ENCODE measurements around the gene CWH43. TPM values are rescaled to one million over a fixed set of nuclear protein-coding genes. Genes with fewer than 3 reads are reported as not detected.

The CWH43 gene
- not detected in 2 replicates for total RNA-seq
- long read RNA-seq, result 0 reads

DNA sequence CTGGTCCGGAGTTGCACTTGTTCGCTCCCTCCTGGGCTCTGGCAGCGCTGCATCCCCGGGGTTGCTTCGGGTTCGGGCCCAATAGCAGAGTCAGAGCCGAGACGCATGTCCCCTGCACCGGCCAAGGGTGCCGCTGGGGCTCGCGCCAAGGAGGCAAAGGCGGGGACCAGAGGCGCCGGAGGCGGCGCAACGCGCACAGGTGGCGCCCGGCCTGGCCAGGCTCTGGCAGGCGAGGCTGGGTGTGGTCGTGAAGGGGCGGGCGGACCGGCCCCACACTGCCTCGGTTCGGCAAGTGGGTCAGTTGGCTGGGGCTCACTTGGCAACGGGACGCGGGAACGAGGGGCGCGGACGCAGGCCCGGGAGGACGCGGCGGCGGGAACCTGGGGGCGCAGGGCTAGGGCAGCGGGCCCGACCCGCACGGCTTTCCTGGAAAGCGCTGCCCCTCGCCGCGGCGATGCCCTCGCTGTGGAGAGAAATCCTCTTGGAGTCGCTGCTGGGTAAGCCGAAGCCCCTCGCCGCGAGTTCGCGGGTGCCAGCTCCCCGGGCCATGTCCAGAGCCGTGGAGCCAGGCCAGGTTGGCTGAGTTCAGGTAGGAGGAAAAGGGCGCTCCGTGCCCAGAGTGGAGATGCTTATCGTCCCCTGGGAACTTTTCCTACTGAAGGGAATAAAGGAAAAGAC is at the start of gene CWH43:
Gene CWH43, plus strand, starts transcription at position 300 of the 678 bp plus-strand sequence. Its CDS starts 155 bp downstream, at position 455.
- Mint-ChIP-seq H3K4me1 (ENCODE audit: low read depth) (no peaks in the 10 kb centered on the region), H3K4me3 (ENCODE audit: low read depth) (no peak within 1 kb of the TSS), H3K27ac (no peak within 1 kb of the TSS), H3K36me3 (ENCODE audit: insufficient read depth) (no peaks in the 10 kb centered on the region), H3K27me3 (peaks cover 75% of the 10 kb centered on the region), H3K9me3 (ENCODE audit: low read depth) (peaks cover 3% of the 10 kb centered on the region)
- peak; percentile 9 for DNase-seq (ENCODE audit: low spot score, unreplicated experiment)
- TF ChIP-seq, protein P1, sequence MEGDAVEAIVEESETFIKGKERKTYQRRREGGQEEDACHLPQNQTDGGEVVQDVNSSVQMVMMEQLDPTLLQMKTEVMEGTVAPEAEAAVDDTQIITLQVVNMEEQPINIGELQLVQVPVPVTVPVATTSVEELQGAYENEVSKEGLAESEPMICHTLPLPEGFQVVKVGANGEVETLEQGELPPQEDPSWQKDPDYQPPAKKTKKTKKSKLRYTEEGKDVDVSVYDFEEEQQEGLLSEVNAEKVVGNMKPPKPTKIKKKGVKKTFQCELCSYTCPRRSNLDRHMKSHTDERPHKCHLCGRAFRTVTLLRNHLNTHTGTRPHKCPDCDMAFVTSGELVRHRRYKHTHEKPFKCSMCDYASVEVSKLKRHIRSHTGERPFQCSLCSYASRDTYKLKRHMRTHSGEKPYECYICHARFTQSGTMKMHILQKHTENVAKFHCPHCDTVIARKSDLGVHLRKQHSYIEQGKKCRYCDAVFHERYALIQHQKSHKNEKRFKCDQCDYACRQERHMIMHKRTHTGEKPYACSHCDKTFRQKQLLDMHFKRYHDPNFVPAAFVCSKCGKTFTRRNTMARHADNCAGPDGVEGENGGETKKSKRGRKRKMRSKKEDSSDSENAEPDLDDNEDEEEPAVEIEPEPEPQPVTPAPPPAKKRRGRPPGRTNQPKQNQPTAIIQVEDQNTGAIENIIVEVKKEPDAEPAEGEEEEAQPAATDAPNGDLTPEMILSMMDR (IDR thresholded peaks at IDR 0.05; ENCODE audit: unreplicated experiment), result peak; percentile 20

DNA sequence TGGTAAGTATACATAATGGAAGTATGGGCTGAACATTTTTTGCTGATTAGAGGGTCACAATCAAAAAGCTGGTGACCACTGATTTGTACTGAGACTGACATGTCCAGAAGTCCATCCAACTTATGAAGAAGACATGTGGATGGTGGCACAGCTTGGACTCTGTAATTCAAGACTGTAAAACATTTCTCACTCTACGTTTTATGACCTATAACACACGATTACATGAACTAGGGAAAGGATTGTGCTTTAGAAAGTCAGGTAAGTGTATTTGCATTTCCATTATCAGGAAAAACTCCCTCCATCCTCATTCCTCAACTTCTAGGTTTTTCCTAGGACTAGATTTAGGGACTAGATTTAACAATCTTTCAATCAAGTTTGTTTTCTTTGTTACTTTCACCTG is 49.0 kb upstream of the CWH43 start:
- no peak for DNase-seq (ENCODE audit: low spot score, unreplicated experiment)
- Mint-ChIP-seq H3K4me3 (ENCODE audit: low read depth) (no peak overlapping the region), H3K27me3 (peaks cover 11% of the 10 kb centered on the region), H3K36me3 (ENCODE audit: insufficient read depth) (no peaks in the 10 kb centered on the region), H3K4me1 (ENCODE audit: low read depth) (no peaks in the 10 kb centered on the region), H3K9me3 (ENCODE audit: low read depth) (peaks cover 3% of the 10 kb centered on the region), H3K27ac (no peak overlapping the region)
- TF ChIP-seq, protein P1 (IDR thresholded peaks at IDR 0.05; ENCODE audit: unreplicated experiment), result no peak

DNA sequence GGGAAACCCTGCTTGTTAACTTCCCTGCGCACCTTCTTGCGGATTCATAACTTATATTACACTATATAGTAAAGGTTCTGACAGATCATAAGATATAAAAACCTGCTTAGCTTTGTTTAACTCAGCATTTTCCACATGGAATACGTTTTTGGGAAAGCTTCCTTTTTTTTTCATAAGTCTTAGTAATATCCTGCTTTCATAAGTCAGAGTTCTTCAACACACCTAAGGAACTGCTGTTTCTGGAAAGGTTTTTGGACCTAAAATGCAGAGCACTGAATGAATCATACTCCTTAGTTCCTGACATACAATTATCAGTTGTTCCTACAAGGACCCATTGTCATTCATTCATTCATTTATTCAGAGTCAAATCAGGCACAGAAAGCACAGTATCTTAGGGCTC is 47.2 kb upstream of the CWH43 start:
- no peaks in the 10 kb centered on the region for H3K36me3 Mint-ChIP-seq (ENCODE audit: insufficient read depth)
- no peak overlapping the region for H3K27ac Mint-ChIP-seq
- no peak overlapping the region for H3K4me3 Mint-ChIP-seq (ENCODE audit: low read depth)
- peaks cover 3% of the 10 kb centered on the region for H3K9me3 Mint-ChIP-seq (ENCODE audit: low read depth)
- no peak for DNase-seq (ENCODE audit: low spot score, unreplicated experiment)
- H3K27me3 Mint-ChIP-seq, result peaks cover 15% of the 10 kb centered on the region
- H3K4me1 Mint-ChIP-seq (ENCODE audit: low read depth), result no peaks in the 10 kb centered on the region
- TF ChIP-seq, protein P1 (IDR thresholded peaks at IDR 0.05; ENCODE audit: unreplicated experiment), result no peak

DNA sequence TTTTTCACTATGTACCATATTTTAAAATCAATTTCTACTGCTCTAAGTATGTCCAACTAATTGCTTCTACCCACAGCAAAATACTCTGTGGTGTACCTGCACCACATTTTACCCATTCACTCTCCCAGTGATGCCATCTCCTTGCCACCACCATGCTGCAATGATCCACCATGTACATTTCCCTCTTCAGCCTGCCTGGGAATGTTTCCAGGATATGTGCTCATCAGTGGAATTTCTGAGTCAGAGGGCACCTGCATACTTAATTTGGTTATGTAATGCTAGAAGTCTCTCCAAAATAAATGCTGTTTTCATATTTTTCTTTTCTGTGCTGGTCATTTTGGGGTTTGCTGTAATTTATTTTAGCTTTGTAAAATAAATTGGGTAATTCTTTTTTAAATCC is 46.3 kb upstream of the CWH43 start:
- Mint-ChIP-seq H3K4me3 (ENCODE audit: low read depth) (no peak overlapping the region), H3K27me3 (peaks cover 15% of the 10 kb centered on the region), H3K9me3 (ENCODE audit: low read depth) (peaks cover 3% of the 10 kb centered on the region), H3K36me3 (ENCODE audit: insufficient read depth) (no peaks in the 10 kb centered on the region), H3K4me1 (ENCODE audit: low read depth) (no peaks in the 10 kb centered on the region), H3K27ac (no peak overlapping the region)
- TF ChIP-seq, protein P1 (IDR thresholded peaks at IDR 0.05; ENCODE audit: unreplicated experiment), result no peak
- DNase-seq (ENCODE audit: low spot score, unreplicated experiment), result no peak

DNA sequence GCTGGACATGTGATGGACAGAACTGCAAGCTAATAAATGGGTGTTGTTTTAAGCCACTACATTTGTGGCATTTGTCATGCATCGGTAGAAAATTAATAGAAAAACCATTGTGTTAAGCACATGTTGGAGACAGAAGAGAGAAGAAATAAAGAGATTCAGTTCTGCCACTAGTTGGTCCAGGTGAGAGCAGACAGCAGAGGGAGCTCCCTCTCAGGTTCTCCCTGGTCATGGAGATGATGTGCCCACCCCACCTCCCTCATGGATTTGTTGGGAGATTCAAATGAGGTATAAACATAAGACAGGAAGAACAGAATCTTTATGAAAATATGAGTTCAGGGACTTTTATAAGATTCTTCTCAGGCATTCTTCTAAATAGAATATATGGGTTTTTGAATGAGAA is 42.7 kb upstream of the CWH43 start:
- Mint-ChIP-seq H3K4me3 (ENCODE audit: low read depth) (no peak overlapping the region), H3K36me3 (ENCODE audit: insufficient read depth) (no peaks in the 10 kb centered on the region), H3K27me3 (peaks cover 15% of the 10 kb centered on the region), H3K9me3 (ENCODE audit: low read depth) (no peaks in the 10 kb centered on the region), H3K4me1 (ENCODE audit: low read depth) (no peaks in the 10 kb centered on the region), H3K27ac (no peak overlapping the region)
- no peak for DNase-seq (ENCODE audit: low spot score, unreplicated experiment)
- TF ChIP-seq, protein P1 (IDR thresholded peaks at IDR 0.05; ENCODE audit: unreplicated experiment), result peak; percentile 52

Measured in progenitor cell of endocrine pancreas (in vitro differentiated cells).